IPS-NIHi7 (cell line): ENCODE data around the gene JAML.
A peak's percentile ranks its signal among the peaks of the same experiment; 100 is the strongest.

Source experiments
- DNase-seq: peaks from one replicate; pipeline ENCODE4 v3.0.0; 2012; ENCODE audit warnings: mixed read lengths; ENCODE audit errors: extremely low spot score

JAML gene

DNA sequence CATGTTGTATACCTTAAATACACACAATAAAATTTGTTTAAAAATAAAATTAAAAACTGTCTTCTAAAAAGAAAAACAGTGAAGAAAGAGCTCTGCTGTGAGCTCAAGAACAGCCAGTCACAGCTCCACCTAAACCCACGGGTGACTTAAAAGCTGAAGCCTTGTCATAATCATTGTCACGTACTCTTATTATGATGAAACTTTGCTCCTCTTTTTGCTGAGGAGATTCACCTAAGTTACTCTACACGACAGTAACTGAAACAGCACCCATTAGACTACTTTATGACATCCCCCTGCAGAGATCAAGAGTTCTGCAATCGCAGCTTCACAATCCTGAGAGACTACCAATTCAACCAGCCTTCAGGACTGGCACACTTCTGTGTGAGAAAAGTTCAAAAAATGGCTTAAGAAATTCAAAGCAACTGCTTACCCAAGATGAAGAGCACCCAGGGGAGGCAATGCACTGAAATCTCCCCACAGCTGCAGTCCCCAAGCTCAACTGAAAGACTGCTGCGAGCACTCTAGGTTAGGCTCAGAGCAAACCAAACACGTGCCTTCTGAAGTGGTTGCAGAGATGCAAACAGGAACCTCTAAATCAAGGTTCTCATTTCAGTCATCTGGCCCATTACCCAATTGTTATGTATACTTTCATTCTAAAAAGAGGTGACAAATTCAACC is at the start of gene JAML:
Gene JAML (minus strand): TSS at position 501 of the 678 bp plus-strand sequence. CDS start 10,145 bp downstream, outside the sequence.
- no peak for DNase-seq

DNA sequence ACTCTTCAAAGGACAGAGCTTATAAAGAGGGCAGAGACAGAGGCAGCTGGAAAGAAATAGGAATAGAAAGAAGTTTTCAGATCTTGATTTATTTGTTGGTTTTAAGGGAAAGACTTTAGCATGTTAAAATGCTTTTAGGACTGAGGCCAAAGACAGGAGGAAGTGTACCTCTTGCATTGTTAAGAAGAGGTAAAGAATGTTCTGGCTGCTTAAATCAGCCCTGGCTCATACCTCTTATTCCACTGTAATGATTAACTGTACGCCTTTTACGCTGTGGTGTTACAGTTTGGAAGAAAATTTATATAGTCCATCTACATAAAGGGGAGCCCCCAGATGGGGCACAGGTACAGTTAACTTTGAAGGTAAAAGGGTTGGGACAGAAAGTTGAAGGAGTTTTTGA is 49.4 kb upstream of the JAML start:
- DNase-seq, result no peak

DNA sequence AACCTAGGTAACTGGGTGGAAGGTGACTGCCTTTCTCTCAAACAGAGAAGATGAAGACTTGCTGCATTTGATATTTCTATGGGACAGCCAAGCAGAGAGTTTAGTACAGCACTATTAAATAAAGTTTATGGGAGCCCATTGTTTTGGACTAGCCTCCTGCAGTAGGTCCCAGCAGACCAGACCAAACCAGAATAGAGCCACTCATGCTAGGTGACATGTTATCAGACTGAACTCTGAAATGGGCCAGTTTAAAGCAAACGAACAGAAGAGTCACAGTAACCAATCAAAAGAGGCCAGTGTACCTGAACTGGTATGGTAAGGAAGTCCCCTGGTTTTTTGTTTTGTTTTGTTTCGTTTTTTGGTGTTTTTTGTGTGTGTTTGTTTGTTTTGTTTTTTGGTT is 47.2 kb upstream of the JAML start:
- no peak for DNase-seq

GRCh38 chr11:118267486-118267885 is 42.7 kb upstream of the JAML start:
- DNase-seq, result no peak

DNA sequence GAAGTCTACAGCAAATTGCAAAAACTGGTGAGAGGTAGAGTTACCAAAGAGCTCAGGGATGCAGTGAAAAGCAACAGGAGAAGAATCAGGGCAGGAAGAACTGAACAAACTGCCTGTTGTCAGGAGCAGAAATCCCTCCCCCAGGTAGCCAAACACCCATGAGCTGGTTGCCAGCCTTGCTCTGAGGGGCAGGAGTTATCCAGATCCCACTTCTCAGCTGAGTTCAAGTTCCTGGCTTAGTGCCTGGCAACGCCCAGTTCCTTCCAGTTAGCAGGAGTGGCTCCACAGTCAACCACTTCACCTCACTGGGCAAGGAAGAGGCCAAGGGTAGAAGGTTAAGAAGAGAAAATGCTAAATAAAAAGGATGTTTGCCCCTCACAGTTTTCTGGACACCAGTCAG is 41.1 kb upstream of the JAML start:
- DNase-seq, result no peak

- DNase-seq, result peak; percentile 39
Observed at GRCh38 chr11:118264569-118265465, 40.0 kb upstream of the JAML start.

GRCh38 chr11:118263695-118264568 is 39.1 kb upstream of the JAML start, which contains the start of gene MPZL2:
MPZL2 (minus strand) TSS chr11:118264297; CDS start chr11:118264153, 144 bp downstream.
- peak; percentile 57 for DNase-seq

DNA sequence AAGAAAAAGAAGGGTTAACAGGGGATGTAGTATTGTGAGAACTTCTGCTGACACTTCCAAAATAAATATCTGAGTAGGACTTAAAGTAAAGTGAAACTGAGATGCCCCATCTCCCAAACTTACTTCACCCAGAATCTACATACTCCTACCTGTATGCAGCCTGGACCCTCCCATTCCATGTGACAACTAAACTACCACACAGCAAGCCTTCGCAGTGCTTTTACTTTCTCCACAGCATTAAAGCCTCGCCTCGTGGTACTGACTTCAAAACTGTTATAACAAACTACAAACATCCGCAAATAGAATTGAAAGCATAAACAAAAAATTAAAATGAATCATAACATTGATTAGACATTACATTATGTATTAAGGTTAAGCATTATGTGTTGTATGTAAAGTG is 38.3 kb upstream of the JAML start:
- DNase-seq, result no peak

DNA sequence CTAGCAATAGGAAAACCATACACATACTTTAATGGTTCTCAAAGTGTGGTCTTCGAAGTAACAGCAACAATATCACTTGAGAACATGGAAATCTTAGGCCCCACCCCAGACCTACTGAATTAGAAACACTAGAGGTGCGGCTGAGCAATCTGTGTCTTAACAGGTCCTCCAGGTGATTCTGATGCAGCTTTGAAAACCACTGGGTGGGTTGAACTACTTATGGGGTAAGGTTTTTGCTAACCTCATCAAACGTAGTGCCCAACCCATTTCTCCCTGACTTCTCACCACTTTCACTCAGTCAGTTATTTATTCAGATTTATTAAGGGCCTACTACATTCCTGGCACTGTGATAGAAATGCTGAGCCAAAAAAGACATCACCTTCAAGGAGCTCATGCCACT is 35.5 kb upstream of the JAML start:
- no peak for DNase-seq

DNA sequence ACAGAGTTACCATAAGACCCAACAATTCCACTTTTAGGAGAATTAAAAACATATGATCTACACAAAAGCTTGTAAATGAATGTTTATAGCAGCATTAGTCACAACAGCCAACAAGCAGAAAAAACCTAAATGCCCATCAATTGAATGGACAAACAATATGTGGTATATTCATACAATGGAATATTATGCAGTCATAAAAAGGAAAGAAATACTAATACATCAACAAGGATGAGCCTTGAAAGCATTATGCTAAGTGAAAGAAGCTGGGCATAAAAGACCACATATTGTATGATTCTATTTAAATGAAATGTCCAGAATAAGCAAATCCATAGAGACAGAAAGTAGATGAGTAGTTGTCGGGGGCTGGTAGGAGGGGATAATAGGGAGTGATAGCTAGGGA is 34.3 kb upstream of the JAML start:
- DNase-seq, result no peak

- DNase-seq, result no peak
Observed at GRCh38 chr11:118258410-118258809, 33.6 kb upstream of the JAML start.

DNA sequence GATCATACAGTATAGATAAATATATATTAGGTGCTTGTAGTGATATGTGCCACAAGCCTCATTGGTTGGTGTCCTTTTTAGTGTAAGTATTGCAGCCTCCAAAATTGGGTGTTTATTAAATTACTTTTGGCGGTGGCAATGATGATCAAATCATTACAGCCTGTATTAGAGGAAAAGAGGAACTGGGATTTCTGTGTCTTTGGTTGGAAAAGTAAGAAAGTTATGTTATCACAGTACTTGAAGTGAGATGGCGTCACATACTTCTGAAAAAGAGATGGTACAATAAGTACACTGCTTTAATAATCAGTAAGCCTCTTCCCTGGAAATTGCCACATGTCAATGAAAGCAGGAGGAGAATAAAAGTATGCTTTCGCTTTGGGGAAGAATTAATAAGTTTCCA is 27.9 kb upstream of the JAML start:
- no peak for DNase-seq

DNA sequence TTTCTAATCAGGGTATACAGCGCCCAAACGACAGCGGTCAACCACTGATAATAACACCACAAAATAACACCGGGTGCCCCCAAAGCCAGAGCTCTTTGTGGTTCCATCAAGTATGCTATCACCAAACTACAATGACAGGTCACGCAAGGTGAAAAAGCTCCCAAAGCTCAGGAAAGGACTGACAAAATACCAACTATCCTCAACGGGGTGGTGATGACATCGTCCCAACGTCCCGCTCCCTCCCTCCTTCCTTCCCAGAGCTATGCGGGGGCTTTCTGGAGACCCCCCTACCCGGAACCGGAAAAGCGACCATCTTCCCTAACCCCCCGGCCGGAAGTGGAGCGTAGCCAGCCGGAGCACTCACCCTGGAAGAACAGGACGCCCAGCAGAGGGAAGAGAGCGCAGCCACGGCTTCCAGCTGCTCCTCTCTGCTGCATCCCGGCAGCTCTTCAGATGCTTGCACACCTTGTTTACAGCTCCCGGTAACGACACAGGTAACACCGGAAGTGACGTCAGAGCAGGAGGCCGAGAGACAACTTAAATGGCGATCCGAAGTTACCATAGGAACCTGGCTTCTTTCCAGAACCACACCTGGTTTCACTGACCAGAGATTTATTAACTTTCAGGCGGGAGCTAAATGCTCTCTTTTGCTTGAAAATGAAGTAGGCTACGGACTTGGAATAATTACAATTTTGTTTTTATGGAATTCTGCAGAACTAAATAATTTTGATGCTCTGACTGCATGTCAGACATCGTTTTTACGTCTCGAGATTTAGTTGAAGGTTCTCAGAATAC is 27.2 kb upstream of the JAML start, which contains the start of gene MPZL3:
Gene MPZL3 (minus strand): TSS at position 508 of the 795 bp plus-strand sequence. CDS start 71 bp downstream, at position 437.
- peak; percentile 83 for DNase-seq

GRCh38 chr11:118247041-118247440 is 22.2 kb upstream of the JAML start:
- DNase-seq, result no peak

- no peak for DNase-seq
Observed at GRCh38 chr11:118245936-118246562, 21.2 kb upstream of the JAML start.

- no peak for DNase-seq
Observed at GRCh38 chr11:118243993-118244762, 19.4 kb upstream of the JAML start.

GRCh38 chr11:118243161-118243560 is 18.4 kb upstream of the JAML start:
- no peak for DNase-seq

GRCh38 chr11:118241764-118242098 is 16.9 kb upstream of the JAML start:
- DNase-seq, result no peak

DNA sequence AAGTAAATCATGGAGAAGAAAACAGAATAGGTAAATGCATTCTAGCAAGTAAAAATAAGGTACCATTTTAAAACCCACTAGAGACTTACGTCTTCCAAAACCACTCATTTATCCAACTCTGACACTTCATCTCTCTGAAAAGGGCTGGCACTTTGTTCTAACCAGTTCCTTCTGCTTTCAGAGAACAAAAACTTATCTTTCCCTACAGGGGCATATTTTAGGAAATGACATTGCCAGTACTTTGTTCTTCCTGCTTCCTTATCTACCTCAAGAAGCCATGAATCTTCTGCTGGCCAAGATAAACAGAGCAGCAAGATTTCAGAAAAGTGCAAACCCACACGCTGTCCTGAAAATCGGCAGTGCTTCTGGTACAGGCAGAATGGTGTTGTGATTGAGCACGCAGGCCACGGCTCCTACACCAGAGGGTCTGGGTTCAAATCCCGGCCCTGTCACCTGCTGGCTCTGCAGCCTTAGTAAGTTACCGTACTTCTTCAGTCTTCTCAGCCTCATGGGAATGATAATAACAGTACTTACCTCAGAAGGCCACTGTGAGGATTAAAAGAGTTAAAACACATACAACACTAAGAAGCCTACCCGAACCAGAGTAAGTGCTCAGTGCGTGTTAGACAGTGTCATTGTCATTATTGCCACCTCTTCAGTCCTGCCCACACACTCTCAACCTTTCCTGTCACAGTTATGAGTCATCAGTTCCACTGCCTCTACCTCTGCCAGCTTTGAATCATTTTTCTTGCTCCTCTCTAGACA is 16.4 kb upstream of the JAML start:
- no peak for DNase-seq
